ENCODE results near the gene FABP7.

FABP7 gene

DNA sequence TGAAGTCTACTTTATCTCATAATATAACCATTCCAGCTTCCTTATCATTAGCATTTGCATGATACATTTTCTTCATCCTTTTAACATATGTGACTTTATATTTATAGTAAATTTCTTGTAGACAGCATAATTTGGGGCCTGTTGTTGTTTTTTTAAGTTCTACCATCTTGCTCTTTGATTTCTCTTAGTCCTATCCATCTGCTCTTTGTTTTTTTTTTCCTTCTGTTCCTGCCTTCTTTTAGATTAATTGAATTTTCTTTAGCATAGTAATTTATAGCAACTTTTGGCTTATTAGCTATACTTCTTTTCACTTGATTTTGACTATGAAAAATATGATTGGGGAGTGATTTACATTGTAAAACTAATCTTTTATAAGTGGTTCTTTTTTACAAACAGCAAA is 19.2 kb upstream of the FABP7 start:
- DNase-seq (ENCODE audit: low read depth): no peak

DNA sequence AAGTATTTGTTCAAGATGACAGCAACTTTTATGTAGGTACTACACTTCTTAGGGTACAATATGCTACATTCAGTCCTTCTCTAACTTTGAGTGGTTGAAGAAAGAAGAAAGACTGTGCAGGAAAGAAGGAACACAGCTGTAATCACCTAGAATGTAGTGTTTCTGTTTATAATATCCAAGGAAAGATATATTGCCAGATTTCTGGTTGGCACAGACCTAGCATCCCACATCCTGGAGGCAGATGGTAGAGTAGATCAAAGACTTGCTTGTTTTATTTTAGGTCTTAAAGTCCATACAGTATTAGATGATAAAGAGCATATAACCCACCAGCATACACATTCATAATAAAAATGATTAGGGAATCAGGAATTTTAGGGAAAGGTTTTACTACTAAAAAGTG is 13.3 kb upstream of the FABP7 start:
- no peak for DNase-seq (ENCODE audit: low read depth)

DNA sequence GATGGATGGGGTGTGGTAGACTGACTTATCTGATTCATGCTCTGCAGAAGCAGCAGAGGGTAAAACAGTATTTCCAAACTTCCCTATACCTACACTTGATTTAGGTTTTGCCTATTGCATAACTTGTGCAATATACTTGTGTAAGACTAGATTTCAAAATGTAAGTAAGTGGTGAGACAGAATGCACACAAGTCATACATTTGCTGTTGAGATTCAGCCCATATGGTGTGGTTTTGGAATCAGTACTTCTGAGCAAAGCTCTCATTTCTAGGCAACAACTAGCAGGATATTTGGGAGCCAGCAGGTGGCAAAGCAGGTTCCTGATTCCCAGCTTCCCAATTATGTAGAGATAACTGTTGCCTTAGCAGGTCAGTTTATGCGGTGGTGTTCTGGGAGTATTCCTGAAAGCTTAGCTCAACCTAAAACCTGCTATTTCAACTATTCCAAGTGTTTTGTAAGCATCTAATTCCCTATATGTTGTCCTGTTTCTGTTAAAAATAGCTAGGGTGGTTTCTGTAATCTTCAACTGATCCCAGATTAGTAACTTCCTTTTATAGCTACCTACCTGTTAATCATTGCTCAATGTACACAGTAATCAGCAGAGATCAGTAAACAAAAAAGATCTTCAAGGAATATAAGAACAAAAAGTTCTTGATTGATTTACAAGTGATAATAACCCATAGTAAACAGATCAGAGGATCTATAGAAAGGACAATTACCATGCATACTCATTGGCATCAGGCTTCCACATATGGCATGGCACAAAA is 8.5 kb upstream of the FABP7 start:
- DNase-seq (ENCODE audit: low read depth): no peak

DNA sequence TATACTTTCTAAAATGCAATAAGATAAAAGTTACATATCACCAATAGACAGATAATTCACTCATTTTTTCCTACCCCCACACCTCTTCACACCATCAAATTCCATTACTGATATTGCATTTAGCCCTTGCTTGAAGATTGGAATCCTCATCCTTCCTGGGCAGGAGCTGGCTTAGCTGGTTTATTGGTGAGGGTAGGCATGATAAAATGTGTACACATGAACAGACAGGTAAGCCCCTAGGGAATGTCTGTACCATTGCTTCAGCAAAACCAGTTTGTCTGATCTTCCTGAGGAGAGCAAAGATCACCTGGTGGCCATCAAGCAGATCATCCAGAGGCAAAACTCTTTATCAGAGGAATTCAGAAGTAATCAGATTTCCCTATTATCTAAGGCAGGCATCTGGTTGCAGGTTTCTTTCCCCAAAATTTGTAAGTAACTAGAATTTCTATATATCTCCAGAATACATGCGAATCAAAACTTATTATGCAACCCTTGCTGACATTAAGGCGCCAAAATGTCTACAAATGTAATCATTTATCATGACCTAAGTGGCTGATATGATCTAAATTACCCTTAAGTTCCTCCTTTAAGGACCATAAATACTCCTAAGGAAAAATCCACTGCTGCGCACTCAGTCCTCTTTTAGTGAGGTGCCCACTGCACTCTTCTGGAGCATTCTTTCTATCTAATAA is 6.6 kb upstream of the FABP7 start:
- no peak for DNase-seq (ENCODE audit: low read depth)

DNA sequence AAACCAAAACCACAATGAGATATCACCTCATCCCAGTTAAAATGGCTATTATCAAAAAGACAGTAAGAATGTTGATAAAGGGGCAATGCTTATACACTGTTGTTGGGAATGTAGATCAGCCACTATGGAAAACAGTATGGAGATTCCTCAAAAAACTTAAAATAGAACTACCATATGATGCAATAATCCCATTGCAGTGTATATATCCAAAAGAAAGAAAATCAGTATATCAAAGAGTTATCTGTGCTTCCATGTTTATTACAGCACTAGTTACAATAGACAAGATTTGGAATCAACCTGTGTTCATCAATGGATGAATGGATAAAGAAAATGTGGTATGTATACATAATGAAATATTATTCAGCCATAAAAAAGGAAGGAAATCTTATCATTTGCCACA is 3.5 kb upstream of the FABP7 start:
- no peak for DNase-seq (ENCODE audit: low read depth)

DNA sequence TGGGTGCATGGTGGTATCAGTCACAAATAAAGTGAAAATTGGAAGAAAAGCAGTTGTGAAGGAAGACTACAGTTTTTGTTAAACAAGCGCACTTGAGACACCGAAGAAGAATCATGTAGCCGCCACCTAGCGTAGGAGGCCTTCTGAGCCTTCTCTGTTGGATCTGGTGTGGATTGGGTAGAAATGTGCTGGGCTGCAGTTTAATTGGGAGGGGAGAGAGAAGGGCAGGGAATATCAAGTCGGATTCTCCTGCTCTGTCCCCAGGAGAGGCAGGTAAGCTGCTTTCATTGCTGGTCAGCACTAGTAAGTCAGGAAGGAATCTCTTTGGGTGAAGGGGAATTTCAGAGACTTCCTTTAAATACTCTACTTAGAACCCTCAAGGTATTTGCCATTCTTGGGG is 1.2 kb upstream of the FABP7 start:
- DNase-seq (ENCODE audit: low read depth): no peak

DNA sequence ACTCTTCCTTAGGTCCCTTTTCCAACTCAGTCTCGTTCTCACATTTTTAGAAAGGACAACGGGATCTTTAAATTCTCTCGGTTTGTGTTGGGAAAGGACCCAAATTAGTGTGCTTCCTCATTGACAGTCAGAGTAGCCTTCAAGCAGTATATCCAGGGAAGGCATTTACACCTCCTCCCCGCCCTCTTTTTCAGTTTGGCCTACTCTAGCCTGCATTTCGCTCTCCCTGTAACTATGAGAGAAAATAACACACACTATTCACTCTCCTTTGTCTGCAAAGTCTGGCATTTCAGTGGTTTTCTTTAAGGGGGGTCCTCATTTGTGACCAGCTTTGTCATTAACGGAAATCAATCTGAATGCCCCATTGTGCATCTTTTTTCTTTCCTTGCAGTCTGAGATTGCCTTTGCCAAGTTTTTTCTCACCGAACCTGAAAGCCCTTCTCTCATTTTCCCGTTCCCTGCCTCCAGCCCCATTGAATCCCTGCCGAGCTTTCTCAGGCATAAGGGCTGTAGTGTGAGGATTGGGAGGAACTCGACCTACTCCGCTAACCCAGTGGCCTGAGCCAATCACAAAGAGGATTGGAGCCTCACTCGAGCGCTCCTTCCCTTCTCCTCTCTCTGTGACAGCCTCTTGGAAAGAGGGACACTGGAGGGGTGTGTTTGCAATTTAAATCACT is 393 bp upstream of the FABP7 start:
- DNase-seq (ENCODE audit: low read depth): no peak

DNA sequence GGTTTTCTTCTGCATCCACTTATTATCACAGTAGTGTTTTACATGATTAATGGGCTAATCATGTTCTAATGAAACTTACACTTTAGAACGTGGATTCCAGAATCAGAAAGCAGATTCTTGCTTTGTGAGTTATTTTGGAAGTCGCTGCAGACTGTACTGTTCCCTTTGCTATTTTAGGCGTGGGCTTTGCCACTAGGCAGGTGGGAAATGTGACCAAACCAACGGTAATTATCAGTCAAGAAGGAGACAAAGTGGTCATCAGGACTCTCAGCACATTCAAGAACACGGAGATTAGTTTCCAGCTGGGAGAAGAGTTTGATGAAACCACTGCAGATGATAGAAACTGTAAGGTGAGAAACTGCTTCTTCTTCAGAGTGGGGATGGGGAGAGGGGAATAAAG is 598 bp downstream of the FABP7 start:
- DNase-seq (ENCODE audit: low read depth): no peak

DNA sequence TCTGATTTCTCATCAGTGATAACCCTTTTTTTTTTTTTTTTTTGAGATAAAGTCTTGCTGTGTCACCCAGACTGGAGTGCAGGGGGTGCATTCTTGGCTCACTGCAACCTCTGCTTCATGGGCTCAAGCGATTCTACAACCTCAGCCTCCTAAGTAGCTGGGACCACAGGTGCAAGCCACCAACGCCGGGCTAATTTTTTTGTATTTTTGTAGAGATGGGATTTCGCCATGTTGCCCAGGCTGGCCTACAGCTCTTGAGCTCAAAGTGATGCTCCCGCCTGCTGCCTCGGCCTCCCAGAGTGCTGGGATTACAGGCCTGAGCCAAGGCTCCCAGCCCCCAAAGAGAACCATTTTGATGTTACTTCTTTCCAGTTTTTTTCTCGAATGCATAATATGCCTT is 2.2 kb downstream of the FABP7 start:
- no peak for DNase-seq (ENCODE audit: low read depth)

DNA sequence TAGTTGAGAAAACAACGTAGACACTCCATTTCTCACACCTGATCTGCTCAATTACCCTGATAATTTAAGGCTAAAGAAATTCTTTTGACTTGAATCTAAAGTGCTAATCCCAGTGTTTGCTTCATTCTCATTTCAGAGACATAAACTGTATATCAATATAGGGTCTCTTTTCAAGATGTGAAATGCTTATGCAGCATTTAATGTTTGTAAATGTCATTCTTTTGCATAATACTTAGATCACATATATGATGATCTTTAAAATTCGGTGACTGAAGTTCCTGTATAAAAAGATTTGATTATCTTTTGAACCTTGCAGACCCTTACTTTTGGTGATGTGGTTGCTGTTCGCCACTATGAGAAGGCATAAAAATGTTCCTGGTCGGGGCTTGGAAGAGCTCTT is 3.9 kb downstream of the FABP7 start:
- no peak for DNase-seq (ENCODE audit: low read depth)

DNA sequence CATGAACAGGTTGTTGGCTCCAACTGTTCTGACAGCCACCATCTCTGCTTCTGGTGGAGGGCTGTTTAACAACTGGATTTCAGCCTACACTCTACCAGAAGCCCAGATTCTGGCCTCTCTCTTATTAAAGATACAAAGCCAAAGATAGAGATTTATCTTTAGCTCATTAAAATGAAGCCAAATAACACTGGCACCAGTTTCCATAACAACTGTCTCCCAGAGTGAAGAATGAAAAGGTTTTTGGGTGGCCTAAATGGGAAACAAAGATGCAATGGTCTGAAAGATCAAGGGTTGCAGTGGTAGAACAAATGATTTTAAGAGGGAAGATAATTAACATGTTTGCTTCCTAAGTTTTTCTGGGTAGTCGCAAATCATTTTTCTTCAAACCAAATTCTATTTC is 6.4 kb downstream of the FABP7 start:
- no peak for DNase-seq (ENCODE audit: low read depth)

DNA sequence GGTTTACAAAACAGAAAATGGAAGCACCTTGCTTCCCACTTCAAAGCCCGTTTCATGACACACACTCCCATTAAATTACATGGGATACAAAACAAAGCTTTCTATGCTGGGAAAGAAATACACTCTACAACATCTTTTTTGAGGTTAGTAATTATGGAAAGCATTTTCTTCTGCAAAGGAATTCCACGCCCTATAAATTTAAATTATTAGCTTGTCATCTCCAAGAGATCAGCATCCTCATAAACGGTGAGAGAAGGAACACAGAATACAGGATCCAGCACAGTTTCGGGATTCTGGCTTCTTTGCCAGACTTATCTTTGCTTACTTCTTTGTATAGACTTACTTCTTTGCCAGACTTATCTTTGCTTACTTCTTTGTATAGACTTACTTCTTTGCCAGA is 8.2 kb downstream of the FABP7 start:
- DNase-seq (ENCODE audit: low read depth): no peak

DNA sequence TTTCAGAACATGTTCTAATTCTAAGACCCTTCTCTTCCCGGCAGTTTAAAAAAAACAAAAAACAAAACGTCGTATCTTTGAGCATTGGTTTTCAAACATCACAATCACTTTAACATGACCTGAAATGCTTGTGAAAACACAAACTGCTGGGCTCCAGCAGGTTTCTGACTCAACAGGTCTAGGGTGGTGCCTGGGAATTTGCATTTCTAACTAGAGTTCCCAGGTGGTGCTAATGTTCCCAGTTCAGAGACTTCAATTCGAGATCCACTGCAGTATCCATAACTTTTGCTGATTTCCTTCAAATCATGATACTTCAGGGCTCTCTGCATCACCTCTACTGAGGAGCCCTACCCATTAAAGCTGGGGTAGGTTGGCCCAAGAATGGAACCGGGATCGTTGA is 8.7 kb downstream of the FABP7 start:
- DNase-seq (ENCODE audit: low read depth): no peak

DNA sequence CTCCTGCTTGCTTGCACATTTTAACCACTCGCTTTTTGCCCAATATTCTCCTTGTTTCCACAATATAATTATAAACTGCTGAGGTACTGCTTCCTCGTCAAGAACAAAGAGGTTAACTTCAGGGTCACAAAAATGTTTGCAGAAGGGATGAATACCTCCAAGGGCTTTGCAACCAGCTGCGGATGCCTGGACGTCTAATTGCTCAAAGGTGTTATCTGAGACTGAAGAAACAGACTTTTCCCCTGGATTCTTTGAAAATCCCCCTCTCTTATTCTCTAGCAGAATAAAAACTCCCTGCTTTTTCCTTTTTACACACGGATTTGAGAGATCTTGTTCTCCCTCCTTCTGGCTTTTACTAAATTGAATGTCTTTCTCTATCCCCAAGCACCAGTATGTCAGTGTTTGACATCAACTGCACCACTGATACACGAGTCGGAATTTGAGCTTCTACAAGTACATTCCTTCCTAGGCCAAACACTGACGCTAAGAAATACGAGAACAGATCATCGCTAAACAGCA is 9.2 kb downstream of the FABP7 start:
- no peak for DNase-seq (ENCODE audit: low read depth)

DNA sequence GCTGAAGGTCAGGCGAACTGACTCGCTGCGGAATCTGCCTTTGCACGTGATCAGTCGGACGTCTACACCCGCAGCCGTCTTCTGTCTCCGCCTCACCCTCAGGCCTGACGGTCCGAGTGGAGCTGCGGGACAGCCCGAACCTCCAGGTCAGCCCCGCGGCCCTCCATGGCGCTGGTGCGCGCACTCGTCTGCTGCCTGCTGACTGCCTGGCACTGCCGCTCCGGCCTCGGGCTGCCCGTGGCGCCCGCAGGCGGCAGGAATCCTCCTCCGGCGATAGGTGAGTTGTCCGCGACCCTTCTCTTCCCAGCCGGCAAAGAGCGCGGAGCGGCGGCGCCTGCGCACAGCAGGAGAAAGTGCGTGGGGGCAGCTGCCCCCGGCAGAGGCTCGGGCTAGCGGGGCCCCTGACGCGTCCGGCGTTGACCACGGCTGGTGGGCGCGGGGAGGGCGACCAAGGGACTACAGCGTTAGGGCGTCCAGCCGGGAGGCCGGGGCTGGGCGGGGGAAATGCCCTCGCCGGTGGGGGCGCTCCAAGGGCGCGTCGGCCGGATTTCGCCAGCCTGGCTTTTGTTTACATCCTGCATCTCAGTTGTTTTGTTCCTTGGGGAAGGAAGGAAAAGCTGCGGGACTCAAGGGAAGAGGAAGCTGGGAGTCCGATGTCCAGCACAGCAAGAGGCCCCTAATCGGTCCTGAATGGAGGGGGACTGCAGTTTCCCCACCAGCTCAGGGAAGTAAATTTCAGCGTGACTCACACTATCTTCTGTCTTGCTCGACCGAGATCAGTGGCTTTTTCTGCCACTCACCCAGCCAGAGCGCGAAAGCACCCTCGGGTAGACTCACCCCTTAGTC is 9.9 kb downstream of the FABP7 start, which contains the start of gene SMPDL3A:
Gene SMPDL3A, plus strand, starts transcription at position 77 of the 846 bp plus-strand sequence. Its CDS starts 89 bp downstream, at position 166.
- DNase-seq (ENCODE audit: low read depth): peak; percentile 42

DNA sequence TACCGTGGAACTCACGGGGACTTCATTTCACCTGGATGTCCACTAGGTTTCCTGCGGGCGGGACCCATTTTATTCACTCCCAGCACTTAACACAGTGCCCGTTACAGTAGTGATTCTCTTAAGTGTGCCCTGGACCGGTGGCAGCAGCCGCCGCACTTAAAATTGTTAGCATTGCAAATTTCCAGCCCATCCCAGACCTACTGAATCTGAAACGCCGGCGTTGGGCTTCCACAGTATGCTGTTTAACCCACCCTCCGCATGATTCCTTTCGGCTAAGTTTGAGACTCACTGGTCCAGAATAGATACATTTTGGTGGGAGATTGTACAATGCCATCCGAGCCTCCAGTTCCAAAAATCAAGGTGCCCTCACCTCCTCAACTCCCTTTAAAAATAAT is 10.5 kb downstream of the FABP7 start:
- no peak for DNase-seq (ENCODE audit: low read depth)

DNA sequence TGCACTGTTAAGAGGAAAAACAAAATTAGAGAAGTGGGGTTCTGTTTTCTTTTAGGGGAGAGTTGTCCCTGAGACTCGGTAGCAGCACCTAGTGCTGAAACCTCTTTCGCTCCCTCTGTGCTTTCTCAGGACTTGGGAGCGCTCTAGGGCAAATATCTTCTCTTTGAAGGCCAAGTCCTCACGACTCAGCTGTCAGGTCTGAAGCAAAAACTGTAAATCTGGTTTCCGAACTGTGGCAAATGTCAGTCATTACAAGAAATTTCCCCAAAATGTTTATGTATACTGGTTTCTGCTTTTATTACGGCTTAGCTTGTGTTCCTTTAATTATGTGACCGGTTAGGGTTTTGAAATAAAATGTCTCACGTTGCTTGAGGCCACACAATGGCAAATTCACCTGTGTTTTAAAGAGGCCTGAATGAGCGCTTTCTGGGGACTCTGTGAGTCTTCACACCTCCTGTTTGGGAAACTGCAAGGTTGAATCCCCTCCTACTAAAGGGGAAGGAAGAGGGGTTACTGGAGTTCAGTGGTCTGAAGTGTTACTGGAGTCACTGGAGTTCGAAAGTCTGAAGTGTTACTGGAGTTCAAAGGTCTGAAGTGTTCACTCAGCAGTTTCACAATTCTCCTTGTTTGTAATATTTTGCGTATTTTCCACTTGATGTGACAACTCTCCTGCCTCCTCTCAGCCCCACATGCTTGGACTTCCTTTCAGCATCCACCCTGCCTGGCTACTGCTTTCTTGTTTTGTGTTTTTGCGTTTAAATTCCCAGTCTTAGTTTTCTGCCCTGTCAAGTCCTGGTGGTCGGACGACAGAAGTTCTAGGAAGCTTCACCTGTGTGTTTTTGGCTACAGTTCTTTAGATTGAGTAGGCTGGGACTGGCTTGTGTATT is 11.2 kb downstream of the FABP7 start:
- DNase-seq (ENCODE audit: low read depth): no peak

DNA sequence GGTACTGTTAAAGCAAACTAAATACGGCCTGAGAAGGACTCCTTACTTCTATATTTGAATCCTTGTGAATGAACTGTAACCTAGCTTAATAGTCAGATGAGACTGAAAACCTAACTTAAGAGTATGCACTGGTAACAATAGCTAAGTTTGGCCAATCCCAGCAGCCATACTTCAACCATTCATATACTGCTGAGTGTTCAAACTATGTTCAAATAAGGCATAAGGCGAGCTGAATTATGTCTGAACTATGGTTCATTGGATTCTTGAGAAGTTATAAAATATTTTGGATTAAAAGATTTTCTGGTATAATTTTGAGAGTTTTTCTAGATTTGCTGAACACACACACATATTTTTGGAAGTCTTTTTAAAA is 11.8 kb downstream of the FABP7 start:
- no peak for DNase-seq (ENCODE audit: low read depth)

DNA sequence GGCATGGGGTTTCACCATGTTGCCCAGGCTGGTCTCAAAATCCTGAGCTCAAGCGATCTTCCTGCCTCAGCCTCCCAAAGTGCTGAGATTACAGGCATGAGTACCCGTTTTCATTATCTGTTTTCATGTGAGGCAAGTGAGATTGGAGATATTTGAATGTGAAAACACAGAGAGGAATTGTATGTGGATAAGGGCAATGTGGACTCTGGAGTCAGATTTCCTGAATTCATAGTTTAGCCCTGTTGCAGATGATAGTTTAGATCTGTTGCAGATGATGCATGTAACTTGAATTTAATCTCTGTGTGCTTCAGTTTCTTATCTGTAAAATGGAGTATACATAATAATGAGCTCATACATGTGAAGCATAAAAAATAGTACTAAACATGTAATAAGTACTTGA is 13.2 kb downstream of the FABP7 start:
- no peak for DNase-seq (ENCODE audit: low read depth)

DNA sequence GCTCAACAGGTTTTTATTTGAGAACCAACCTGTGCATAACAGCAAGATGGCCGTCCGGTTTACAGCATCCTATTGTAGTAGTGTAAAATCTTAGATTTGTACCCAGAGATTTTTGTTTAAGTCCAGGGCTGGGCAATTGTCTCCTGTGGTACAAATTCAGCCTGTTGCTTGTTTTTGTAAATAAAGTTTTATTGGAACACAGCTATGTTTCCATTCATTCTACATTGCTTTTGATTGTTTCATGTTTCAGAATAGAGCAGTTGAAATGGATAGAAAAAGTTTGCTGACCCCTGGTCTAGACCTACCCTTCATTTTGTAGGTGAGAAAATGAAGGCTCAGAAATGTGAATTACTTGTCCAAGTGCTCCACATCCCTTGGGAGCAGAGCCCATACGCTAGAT is 18.0 kb downstream of the FABP7 start:
- no peak for DNase-seq (ENCODE audit: low read depth)

DNA sequence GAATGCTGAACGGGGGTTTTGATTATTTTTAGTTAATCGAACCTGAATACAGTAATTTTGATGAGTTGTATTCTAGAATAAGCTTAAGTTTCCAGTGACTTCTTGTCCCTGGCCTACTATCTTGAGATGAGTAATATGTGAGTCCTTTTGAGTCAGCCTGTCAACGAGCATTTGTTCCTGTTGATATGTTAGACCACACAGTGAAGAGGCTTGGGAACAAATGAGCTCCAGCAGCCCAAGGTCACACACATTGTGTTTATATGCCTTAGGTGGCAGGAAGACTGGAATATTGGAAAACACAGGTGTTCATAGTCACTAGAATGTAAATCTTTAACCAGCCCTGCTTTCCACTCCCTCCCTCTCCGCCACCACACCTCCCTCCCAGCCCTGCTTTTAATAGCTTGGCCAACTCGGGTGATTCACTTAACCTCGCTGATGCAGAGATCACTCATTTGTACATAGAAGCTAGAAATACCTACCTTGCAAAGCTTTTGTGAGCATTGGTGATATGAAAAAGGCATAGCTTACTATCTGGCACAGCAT is 18.7 kb downstream of the FABP7 start:
- DNase-seq (ENCODE audit: low read depth): no peak

All from CMK (cell line).